WTC11 (cell line): Measurements from ENCODE around the gene RPS6KL1.

Source experiments
- ARID4B ChIP-seq: sonication (generic); formaldehyde crosslinking; IDR thresholded peaks from 2 replicates; pipeline ENCODE4 v1.8.0; 2023; ENCODE audit warnings: missing genetic modification reagents, mild to moderate bottlenecking, borderline replicate concordance
- ATF2 ChIP-seq: sonication (generic); formaldehyde crosslinking; IDR thresholded peaks from 2 replicates; pipeline ENCODE4 v1.8.1; 2022; ENCODE audit warnings: low read depth, missing genetic modification reagents, borderline replicate concordance
- CTCF ChIP-seq: fragments of 200-600 bp; IDR thresholded peaks from 2 replicates; pipeline ENCODE4 v1.8.0; 2022; ENCODE audit warnings: antibody characterized with exemption

GRCh38 chr14:74936151-74936550, 13.1 kb upstream of the RPS6KL1 start:
- no peak for TF ChIP-seq CTCF
- no peak for TF ChIP-seq ARID4B (CRISPR knock-in tag)
- TF ChIP-seq ATF2 (CRISPR knock-in tag) = no peak
